NCI-H226 (cell line): ENCODE data around the gene ZNF384.

Experiments used
- DNase-seq: peaks from one replicate; pipeline ENCODE4 v3.0.0-alpha.2; 2015

The ZNF384 gene

GRCh38 chr12:6699259-6699988 lies 10.2 kb upstream of the ZNF384 start:
- DNase-seq, result no peak

GRCh38 chr12:6698352-6699046 lies 9.3 kb upstream of the ZNF384 start:
- DNase-seq, result no peak

GRCh38 chr12:6697584-6698351 lies 8.6 kb upstream of the ZNF384 start:
- DNase-seq, result peak; percentile 57

- DNase-seq, result no peak
Observed at GRCh38 chr12:6696690-6697583, 7.8 kb upstream of the ZNF384 start.

GRCh38 chr12:6695313-6696045 lies 6.3 kb upstream of the ZNF384 start:
- DNase-seq, result no peak

- no peak for DNase-seq
Observed at GRCh38 chr12:6694701-6695100, 5.5 kb upstream of the ZNF384 start.

- no peak for DNase-seq
Observed at GRCh38 chr12:6693832-6694355, 4.7 kb upstream of the ZNF384 start.

- DNase-seq, result no peak
Observed at GRCh38 chr12:6692888-6693287, 3.7 kb upstream of the ZNF384 start.

GRCh38 chr12:6691473-6691872 lies 2.3 kb upstream of the ZNF384 start:
- peak; percentile 6 for DNase-seq

- DNase-seq, result no peak
Observed at GRCh38 chr12:6688543-6688998, 604 bp downstream of the ZNF384 start.

- DNase-seq, result no peak
Observed at GRCh38 chr12:6685814-6686213, 3.4 kb downstream of the ZNF384 start.

GRCh38 chr12:6684609-6685008 lies 4.6 kb downstream of the ZNF384 start:
- no peak for DNase-seq

GRCh38 chr12:6676962-6677361 lies 12.2 kb downstream of the ZNF384 start:
- DNase-seq, result no peak

GRCh38 chr12:6672143-6672542 lies 17.0 kb downstream of the ZNF384 start:
- DNase-seq, result no peak

GRCh38 chr12:6667559-6668210 lies 21.5 kb downstream of the ZNF384 start:
- no peak for DNase-seq

- DNase-seq, result no peak
Observed at GRCh38 chr12:6666211-6666610, 23.0 kb downstream of the ZNF384 start.

GRCh38 chr12:6664902-6665301 lies 24.3 kb downstream of the ZNF384 start:
- no peak for DNase-seq

- DNase-seq, result peak; percentile 99
Observed at GRCh38 chr12:6662906-6663742, 26.1 kb downstream of the ZNF384 start, which contains the start of gene ING4. Gene ING4, minus strand, starts transcription at chr12:6663119. Its CDS starts 18 bp downstream, at chr12:6663101.

GRCh38 chr12:6662602-6662905 lies 26.6 kb downstream of the ZNF384 start:
- DNase-seq, result no peak

GRCh38 chr12:6653987-6654386 lies 35.2 kb downstream of the ZNF384 start:
- no peak for DNase-seq
